Astrocyte (in vitro differentiated cells and primary cell): Measurements from ENCODE around the gene TNFSF10.

Experiments used
- CTCF ChIP-seq: IDR thresholded peaks from 2 replicates; pipeline ENCODE4 v1.5.1; 2011; ENCODE audit warnings: low read depth, mild to moderate bottlenecking, inconsistent platforms, low read length, moderate library complexity; ENCODE audit not compliant: insufficient read depth
- EZH2 ChIP-seq: IDR thresholded peaks from 2 replicates; pipeline ENCODE4 v1.6.1; 2012; ENCODE audit warnings: mild to moderate bottlenecking, low read length, inconsistent platforms; ENCODE audit not compliant: insufficient read depth

- TF ChIP-seq CTCF (no peak), EZH2 (no peak)
These were observed 1.9 kb upstream of the TNFSF10 start for GRCh38 chr3:172525116-172525613.
